Endothelial cell of umbilical vein (primary cell): ENCODE results near the gene LPAR1. TPM values are rescaled to one million over a fixed set of nuclear protein-coding genes. Genes with fewer than 3 reads are reported as not detected.

Experiments used
- BruUV-seq: library from RNA; stranded (reverse); fragments of 400-500 nt; replicated peaks from 2 replicates; lab custom pipeline; 2021; lab: Mats Ljungman, UMichigan
- CTCF ChIA-PET: fragments of 300-600, 350-600 bp; sonication (Branson Sonifier 250); formaldehyde crosslinking; loops from one replicate; lab custom pipeline; 2021; ENCODE audit warnings: antibody characterized with exemption, inconsistent platforms; lab: Charles Lee
- POLR2A ChIA-PET: fragments of 300-600, 350-600 bp; sonication (Branson Sonifier 250); formaldehyde crosslinking; loops from one replicate; lab custom pipeline; 2021; ENCODE audit warnings: antibody characterized with exemption, inconsistent platforms; lab: Charles Lee
- DNase-seq: peaks from one replicate; pipeline ENCODE4 v3.0.0-alpha.2; 2011; ENCODE audit warnings: low read depth, low spot score
- FAIRE-seq: peaks from 2 replicates; lab custom pipeline; 2011; peaks lifted over from hg19 to GRCh38; lab: Jason Lieb, UNC
- H2AFZ ChIP-seq: 2 replicates; pipeline ENCODE4 v1.6.0; 2012; ENCODE audit warnings: low read depth, low read length, control low read depth, inconsistent platforms
- H3K27ac ChIP-seq: 2 replicates; pipeline ENCODE4 v1.5.1; 2011; ENCODE audit warnings: low read depth, mild to moderate bottlenecking, control low read depth, low read length, moderate library complexity; ENCODE audit not compliant: insufficient read depth
- H3K27me3 ChIP-seq, 2 experiments: 2 replicates each; pipeline versions ENCODE4 v1.6.0 to v1.6.1; 2011; ENCODE audit warnings: low read length in 2 of 2, mixed read lengths in 1 of 2; ENCODE audit not compliant: control insufficient read depth in 2 of 2, insufficient read depth in 2 of 2
- H3K36me3 ChIP-seq, 2 experiments: 2 replicates in 1 of 2; 3 replicates in 1 of 2; pipeline ENCODE4 v1.5.1; 2011; ENCODE audit warnings: low read length in 2 of 2, mild to moderate bottlenecking in 1 of 2, moderate library complexity in 1 of 2; ENCODE audit not compliant: control insufficient read depth in 2 of 2, insufficient read depth in 2 of 2; ENCODE audit errors: extremely low read depth in 1 of 2
- H3K4me1 ChIP-seq: 3 replicates; pipeline ENCODE4 v1.5.1; 2011; ENCODE audit warnings: mild to moderate bottlenecking, low read length; ENCODE audit not compliant: control insufficient read depth, insufficient read depth; ENCODE audit errors: extremely low read depth
- H3K4me2 ChIP-seq: 2 replicates; pipeline ENCODE4 v1.6.1; 2011; ENCODE audit warnings: low read length, control low read depth, mixed read lengths; ENCODE audit not compliant: insufficient read depth
- H3K4me3 ChIP-seq, 3 experiments: fragments of 200-600 bp in 1 of 3; sonication (generic), shearing (Covaris generic) in 1 of 3; replicated peaks in 1 of 3; 2 replicates each; pipeline ENCODE4 v1.5.1; 2011 to 2016; ENCODE audit warnings: control low read depth in 3 of 3, low read length in 3 of 3, mild to moderate bottlenecking in 2 of 3, inconsistent platforms in 1 of 3, low read depth in 1 of 3, moderate library complexity in 1 of 3; ENCODE audit not compliant: insufficient read depth in 1 of 3
- H3K79me2 ChIP-seq: 2 replicates; pipeline ENCODE4 v1.6.0; 2012; ENCODE audit warnings: low read length, inconsistent platforms; ENCODE audit not compliant: control insufficient read depth, insufficient read depth
- H3K9ac ChIP-seq: replicated peaks from 2 replicates; pipeline ENCODE3; 2011; ENCODE audit warnings: low read length, control low read depth; ENCODE audit not compliant: insufficient read depth; ENCODE audit errors: extremely low read depth
- H3K9me1 ChIP-seq: replicated peaks from 3 replicates; pipeline ENCODE4 v1.6.0; 2011; ENCODE audit warnings: mild to moderate bottlenecking, low read length; ENCODE audit not compliant: control insufficient read depth, insufficient read depth; ENCODE audit errors: extremely low read depth
- H3K9me3 ChIP-seq: replicated peaks from 2 replicates; pipeline ENCODE4 v1.5.1; 2012; ENCODE audit warnings: low read length, inconsistent platforms; ENCODE audit not compliant: control insufficient read depth, insufficient read depth
- H4K20me1 ChIP-seq: replicated peaks from 2 replicates; pipeline ENCODE3; 2011; ENCODE audit warnings: mild to moderate bottlenecking, low read length; ENCODE audit not compliant: control insufficient read depth, insufficient read depth; ENCODE audit errors: extremely low read depth
- CTCF ChIP-seq, 2 donors: IDR thresholded peaks; 1 replicate in 1 of 2; 2 replicates in 1 of 2; pipeline ENCODE4 v1.5.1; 2011; ENCODE audit warnings: low read length in 2 of 2, mild to moderate bottlenecking in 2 of 2, moderate library complexity in 2 of 2, control low read depth in 1 of 2, inconsistent platforms in 1 of 2, low read depth in 1 of 2; ENCODE audit not compliant: insufficient read depth in 1 of 2; ENCODE audit errors: extremely low read depth in 1 of 2
- EZH2 ChIP-seq: IDR thresholded peaks from 2 replicates; pipeline ENCODE4 v1.6.1; 2012; ENCODE audit warnings: borderline replicate concordance, low read depth, mild to moderate bottlenecking, moderate library complexity, low read length, inconsistent platforms; ENCODE audit not compliant: severe bottlenecking
- FOS ChIP-seq: IDR thresholded peaks from 2 replicates; pipeline ENCODE4 v1.6.1; 2011; ENCODE audit warnings: mild to moderate bottlenecking, low read length, moderate library complexity, borderline replicate concordance; ENCODE audit not compliant: insufficient read depth
- GATA2 ChIP-seq: IDR thresholded peaks from 2 replicates; pipeline ENCODE4 v1.7.0; 2011; ENCODE audit warnings: low read depth, mild to moderate bottlenecking, moderate library complexity, mixed read lengths, low read length; ENCODE audit not compliant: insufficient read length, insufficient read depth
- JUN ChIP-seq: IDR thresholded peaks from 2 replicates; pipeline ENCODE4 v1.6.1; 2011; ENCODE audit warnings: borderline replicate concordance, low read depth; ENCODE audit not compliant: insufficient read length, insufficient read depth
- MAX ChIP-seq: IDR thresholded peaks from 2 replicates; pipeline ENCODE4 v1.6.1; 2011; ENCODE audit not compliant: insufficient read depth, insufficient read length
- MYC ChIP-seq: IDR thresholded peaks from one replicate; pipeline ENCODE4 v1.6.1; 2011; ENCODE audit warnings: mild to moderate bottlenecking, low read depth, low read length
- POLR2A ChIP-seq: IDR thresholded peaks from 2 replicates; pipeline ENCODE4 v1.6.1; 2012; ENCODE audit warnings: low read depth, mild to moderate bottlenecking, control low read depth, low read length
- POLR2AphosphoS5 ChIP-seq: IDR thresholded peaks from 2 replicates; pipeline ENCODE4 v1.6.1; 2012; ENCODE audit warnings: low read depth, mild to moderate bottlenecking, control low read depth, low read length, moderate library complexity; ENCODE audit not compliant: insufficient read depth
- dilution Hi-C: fragments of 300-500 bp; cut with MboI; formaldehyde crosslinking; loops from one replicate; pipeline ENCODE4 v1.15.0; 2019; ENCODE audit warnings: low sequenced_read_pairs; ENCODE audit not compliant: extremely low pct_ligation_motif_present
- intact Hi-C: fragments of 100-400 bp; cut with micrococcal nuclease; formaldehyde crosslinking; loops from one replicate; pipeline ENCODE4 v1.10.0; 2022
- polyA plus RNA-seq, 4 experiments: library from polyadenylated mRNA; depleted of rRNA in 3 of 4; stranded (reverse) in 3 of 4; unstranded in 1 of 4; fragments of >200 nt; gene quantifications; 2 replicates each; pipeline versions ENCODE4 v1.2.1 to v1.2.3, GENCODE V29; 2011 to 2012; ENCODE audit warnings: missing spikeins in 1 of 4
- total RNA-seq: library from RNA; stranded (reverse); gene quantifications from 2 replicates; pipeline ENCODE4 v1.2.3, GENCODE V29; 2021

Gene LPAR1
- total and polyA plus RNA-seq, 2 donors (not counting 3 experiments of a cell fraction or from before 2014, with no cell fraction given): 0.88 to 3.0 TPM

- FAIRE-seq (no peak), DNase-seq (no peak)
- BruUV-seq: no TSS peak
- TF ChIP-seq CTCF (IDR thresholded peaks at IDR 0.05; ENCODE audit: extremely low read depth in 1 of 2, insufficient read depth in 1 of 2, low read depth in 1 of 2, low read length in 2 of 2): no peak
- no peak for TF ChIP-seq POLR2AphosphoS5
- TF ChIP-seq GATA2: no peak
- TF ChIP-seq JUN: no peak
- no peak for TF ChIP-seq FOS
- TF ChIP-seq POLR2A: no peak
- TF ChIP-seq EZH2: no peak
- no peak for TF ChIP-seq MYC
- TF ChIP-seq MAX: no peak
- Histone ChIP-seq H3K4me2 (no peak overlapping the region), H3K4me3 (no peak overlapping the region), H3K9ac (no peak overlapping the region), H3K36me3 (no peaks in the 10 kb centered on the region), H3K27me3 (no peaks in the 10 kb centered on the region), H3K27ac (no peak overlapping the region), H3K9me1 (no peaks in the 10 kb centered on the region), H3K9me3 (no peaks in the 10 kb centered on the region), H4K20me1 (no peaks in the 10 kb centered on the region), H3K4me1 (no peaks in the 10 kb centered on the region), H3K79me2 (no peaks in the 10 kb centered on the region), H2AFZ (no peak overlapping the region)
- ChIA-PET CTCF (no interaction called here), POLR2A (no interaction called here)
- dilution Hi-C loops (no loop called here), intact Hi-C loops (no loop called here)
These were observed 101.4 kb downstream of the LPAR1 start for GRCh38 chr9:110936719-110937452.
